22Rv1 (cell line): ENCODE data around the gene SLC2A5.

Source experiments
- ZFX ChIP-seq: fragments of 450-650 bp; IDR thresholded peaks from 2 replicates; pipeline ENCODE4 v1.6.1; 2017; ENCODE audit warnings: antibody characterized with exemption, borderline replicate concordance
- TF ChIP-seq, protein P1 (sequence below): fragments of 450-650 bp; IDR thresholded peaks from 2 replicates; pipeline ENCODE4 v1.5.1; 2017; ENCODE audit warnings: mild to moderate bottlenecking

DNA sequence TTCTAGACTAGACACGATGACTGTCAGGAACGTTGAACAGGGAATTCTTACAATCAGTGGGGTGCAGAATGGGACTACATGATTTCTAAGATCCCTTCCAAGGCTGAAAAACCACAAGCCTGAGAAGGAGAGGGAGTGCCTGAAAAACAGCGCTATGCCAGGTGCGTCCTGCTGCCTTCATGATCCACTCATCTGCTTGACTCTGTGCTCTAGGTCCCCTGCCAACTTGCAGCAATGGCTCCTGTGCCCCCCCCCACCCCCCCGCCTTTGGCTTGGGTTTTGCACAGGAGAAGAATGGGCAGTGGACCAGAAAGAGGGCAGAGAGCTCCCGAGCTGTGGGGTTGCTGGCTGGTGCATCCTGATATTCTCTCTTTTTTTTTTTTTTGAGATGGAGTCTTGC is 49.1 kb downstream of the SLC2A5 start:
- TF ChIP-seq, protein P1, sequence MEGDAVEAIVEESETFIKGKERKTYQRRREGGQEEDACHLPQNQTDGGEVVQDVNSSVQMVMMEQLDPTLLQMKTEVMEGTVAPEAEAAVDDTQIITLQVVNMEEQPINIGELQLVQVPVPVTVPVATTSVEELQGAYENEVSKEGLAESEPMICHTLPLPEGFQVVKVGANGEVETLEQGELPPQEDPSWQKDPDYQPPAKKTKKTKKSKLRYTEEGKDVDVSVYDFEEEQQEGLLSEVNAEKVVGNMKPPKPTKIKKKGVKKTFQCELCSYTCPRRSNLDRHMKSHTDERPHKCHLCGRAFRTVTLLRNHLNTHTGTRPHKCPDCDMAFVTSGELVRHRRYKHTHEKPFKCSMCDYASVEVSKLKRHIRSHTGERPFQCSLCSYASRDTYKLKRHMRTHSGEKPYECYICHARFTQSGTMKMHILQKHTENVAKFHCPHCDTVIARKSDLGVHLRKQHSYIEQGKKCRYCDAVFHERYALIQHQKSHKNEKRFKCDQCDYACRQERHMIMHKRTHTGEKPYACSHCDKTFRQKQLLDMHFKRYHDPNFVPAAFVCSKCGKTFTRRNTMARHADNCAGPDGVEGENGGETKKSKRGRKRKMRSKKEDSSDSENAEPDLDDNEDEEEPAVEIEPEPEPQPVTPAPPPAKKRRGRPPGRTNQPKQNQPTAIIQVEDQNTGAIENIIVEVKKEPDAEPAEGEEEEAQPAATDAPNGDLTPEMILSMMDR: no peak
- no peak for TF ChIP-seq ZFX
